ENCODE data around the gene KIF13A.

GRCh38 chr6:17984399-17984798 is 3.0 kb downstream of the KIF13A start:
- TF ChIP-seq CTCF (IDR thresholded peaks at IDR 0.05) = no peak
- no peak for TF ChIP-seq POLR2A (IDR thresholded peaks at IDR 0.05)
- TF ChIP-seq POLR2AphosphoS5 (IDR thresholded peaks at IDR 0.05) = no peak
